ENCODE results near the gene FAM227B. TPM values are rescaled to one million over a fixed set of nuclear protein-coding genes. Genes with fewer than 3 reads are reported as not detected.

Gene FAM227B
- total RNA-seq, 1 experiment from 2014 or later, result 0.98 TPM

DNA sequence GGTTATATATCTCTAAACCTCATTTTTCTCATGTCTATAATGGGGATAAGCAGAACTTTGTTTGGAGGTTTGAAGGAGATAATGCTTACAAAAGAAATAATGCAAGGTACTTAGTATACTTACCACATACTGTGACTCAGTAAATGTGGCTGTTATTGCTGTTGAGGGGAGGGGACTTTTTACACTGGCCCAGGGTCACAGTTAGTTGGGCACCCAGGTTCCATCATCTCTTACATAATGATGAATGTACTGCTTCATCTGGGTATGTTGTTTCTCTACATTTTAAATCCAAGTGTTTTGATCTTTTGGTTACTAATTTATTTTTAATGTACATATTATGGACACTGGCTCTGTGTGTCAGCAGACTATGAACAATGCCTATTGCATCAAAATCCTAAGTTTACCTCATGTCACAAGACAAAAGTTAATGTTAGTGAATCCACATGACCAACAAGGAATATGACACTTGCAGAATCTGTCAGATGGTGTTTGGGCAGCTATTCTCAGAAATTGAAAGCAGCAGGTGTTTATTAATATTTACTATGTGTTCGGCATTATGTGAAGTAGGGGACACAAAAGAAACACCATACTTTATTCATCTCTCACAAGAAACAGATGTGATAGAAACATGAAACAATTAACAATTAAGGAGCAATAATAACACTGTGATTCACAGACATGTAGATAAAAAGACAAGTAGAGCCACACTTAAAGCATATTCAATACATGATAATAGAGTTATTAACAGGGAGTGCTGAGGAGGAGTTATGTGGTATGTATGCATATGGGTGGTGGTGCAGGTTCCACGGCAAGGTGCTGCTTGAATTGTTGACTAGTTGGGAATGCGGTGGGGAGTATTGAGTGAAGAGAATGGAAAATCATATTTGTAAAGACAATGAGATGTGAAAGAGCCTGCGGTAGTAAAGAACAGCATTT lies 340.8 kb downstream of the FAM227B start:
- POLR2A ChIA-PET (ENCODE audit: unreplicated experiment), result no interaction called here
- H3K4me2 ChIP-seq (ENCODE audit: low read length), result no peak overlapping the region
- BruUV-seq (replicated peaks), result no TSS peak
- H3F3A ChIP-seq (ENCODE audit: low read length, unreplicated experiment), result no peaks in the 10 kb centered on the region
- H3K27ac ChIP-seq (ENCODE audit: low read length), result no peak overlapping the region
- no peak for TF ChIP-seq EZH2 (IDR thresholded peaks at IDR 0.05; ENCODE audit: low read length, unreplicated experiment)
- TF ChIP-seq EZH2phosphoT487 (IDR thresholded peaks at IDR 0.05; ENCODE audit: borderline replicate concordance, low read length), result no peak
- TF ChIP-seq, protein P1, sequence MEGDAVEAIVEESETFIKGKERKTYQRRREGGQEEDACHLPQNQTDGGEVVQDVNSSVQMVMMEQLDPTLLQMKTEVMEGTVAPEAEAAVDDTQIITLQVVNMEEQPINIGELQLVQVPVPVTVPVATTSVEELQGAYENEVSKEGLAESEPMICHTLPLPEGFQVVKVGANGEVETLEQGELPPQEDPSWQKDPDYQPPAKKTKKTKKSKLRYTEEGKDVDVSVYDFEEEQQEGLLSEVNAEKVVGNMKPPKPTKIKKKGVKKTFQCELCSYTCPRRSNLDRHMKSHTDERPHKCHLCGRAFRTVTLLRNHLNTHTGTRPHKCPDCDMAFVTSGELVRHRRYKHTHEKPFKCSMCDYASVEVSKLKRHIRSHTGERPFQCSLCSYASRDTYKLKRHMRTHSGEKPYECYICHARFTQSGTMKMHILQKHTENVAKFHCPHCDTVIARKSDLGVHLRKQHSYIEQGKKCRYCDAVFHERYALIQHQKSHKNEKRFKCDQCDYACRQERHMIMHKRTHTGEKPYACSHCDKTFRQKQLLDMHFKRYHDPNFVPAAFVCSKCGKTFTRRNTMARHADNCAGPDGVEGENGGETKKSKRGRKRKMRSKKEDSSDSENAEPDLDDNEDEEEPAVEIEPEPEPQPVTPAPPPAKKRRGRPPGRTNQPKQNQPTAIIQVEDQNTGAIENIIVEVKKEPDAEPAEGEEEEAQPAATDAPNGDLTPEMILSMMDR (conservative IDR thresholded peaks at IDR 0.05; ENCODE audit: low read depth, low read length), result no peak
- no peaks in the 10 kb centered on the region for H3K79me2 ChIP-seq (ENCODE audit: low read length)
- H3K4me1 ChIP-seq (ENCODE audit: insufficient read depth, low read length), result no peaks in the 10 kb centered on the region
- CTCF ChIA-PET, result no interaction called here
- H3K9ac ChIP-seq (ENCODE audit: low read length), result no peak overlapping the region
- H2AFZ ChIP-seq (ENCODE audit: low read length), result no peak overlapping the region
- H3K27me3 ChIP-seq (ENCODE audit: low read length), result no peaks in the 10 kb centered on the region
- H3K9me3 ChIP-seq (ENCODE audit: low read length), result no peaks in the 10 kb centered on the region
- ATAC-seq (no peak), DNase-seq (no peak)
- intact Hi-C loops (cut with micrococcal nuclease), result no loop called here
- H3K36me3 ChIP-seq (ENCODE audit: low read depth, low read length), result no peaks in the 10 kb centered on the region
- H3K9me2 ChIP-seq (replicated peaks; ENCODE audit: low read length), result no peaks in the 10 kb centered on the region
- H3K4me3 ChIP-seq (ENCODE audit: low read length), result no peak overlapping the region
- no peaks in the 10 kb centered on the region for H4K20me1 ChIP-seq (ENCODE audit: low read length)

DNA sequence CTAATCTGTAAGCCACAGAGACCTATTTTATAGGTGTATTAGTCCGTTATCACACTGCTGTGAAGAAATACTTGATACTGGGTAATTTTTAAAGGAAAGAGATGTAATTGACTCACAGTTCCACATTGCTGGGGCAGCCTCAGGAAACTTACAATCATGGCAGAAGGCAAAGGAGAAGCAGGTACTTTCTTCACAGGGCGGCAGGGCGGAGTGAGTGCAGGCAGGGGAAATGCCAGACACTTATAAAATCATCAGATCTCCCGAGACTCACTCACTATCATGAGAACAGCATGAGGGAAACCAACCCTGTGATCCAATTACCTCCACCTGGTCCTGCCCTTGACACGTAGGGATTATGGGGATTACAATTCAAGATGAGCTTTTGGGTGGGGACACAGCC lies 341.9 kb downstream of the FAM227B start:
- Histone ChIP-seq H3K36me3 (ENCODE audit: low read depth, low read length) (no peaks in the 10 kb centered on the region), H3K4me2 (ENCODE audit: low read length) (no peak overlapping the region), H3K27me3 (ENCODE audit: low read length) (no peaks in the 10 kb centered on the region), H3K9me2 (replicated peaks; ENCODE audit: low read length) (no peaks in the 10 kb centered on the region), H3K79me2 (ENCODE audit: low read length) (no peaks in the 10 kb centered on the region), H3K4me1 (ENCODE audit: insufficient read depth, low read length) (no peaks in the 10 kb centered on the region), H3K27ac (ENCODE audit: low read length) (no peak overlapping the region), H3K9me3 (ENCODE audit: low read length) (no peaks in the 10 kb centered on the region), H4K20me1 (ENCODE audit: low read length) (no peaks in the 10 kb centered on the region), H3K4me3 (ENCODE audit: low read length) (no peak overlapping the region), H3F3A (ENCODE audit: low read length, unreplicated experiment) (no peaks in the 10 kb centered on the region), H2AFZ (ENCODE audit: low read length) (no peak overlapping the region), H3K9ac (ENCODE audit: low read length) (no peak overlapping the region)
- intact Hi-C loops (cut with micrococcal nuclease), result no loop called here
- ChIA-PET POLR2A (ENCODE audit: unreplicated experiment) (no interaction called here), CTCF (no interaction called here)
- no peak for TF ChIP-seq EZH2 (IDR thresholded peaks at IDR 0.05; ENCODE audit: low read length, unreplicated experiment)
- DNase-seq (no peak), ATAC-seq (no peak)
- no TSS peak for BruUV-seq (replicated peaks)

Other genes with a start within 250 kb of the FAM227B start
- not detected in 2 replicates for gene FGF7, start 197.6 kb downstream of the FAM227B start, total RNA-seq (2014; rRNA removed)
- 9.1 and 10.9 TPM in 2 replicates for gene DTWD1, start 230 bp upstream of the FAM227B start, total RNA-seq (2014; rRNA removed)